ENCODE measurements around the gene LGALS7. TPM values are rescaled to one million over a fixed set of nuclear protein-coding genes. Genes with fewer than 3 reads are reported as not detected.
"Not testable (repeated sequence)": the region's sequence is repeated elsewhere in the genome, so short reads cannot be mapped to it uniquely, and the experiment has no call there.

The LGALS7 gene
- total and polyA plus RNA-seq, 2 of the 8 experiments (the other 6 are each of a cell fraction or from before 2014, with no cell fraction given) = 0.32 TPM; not detected in 1

DNA sequence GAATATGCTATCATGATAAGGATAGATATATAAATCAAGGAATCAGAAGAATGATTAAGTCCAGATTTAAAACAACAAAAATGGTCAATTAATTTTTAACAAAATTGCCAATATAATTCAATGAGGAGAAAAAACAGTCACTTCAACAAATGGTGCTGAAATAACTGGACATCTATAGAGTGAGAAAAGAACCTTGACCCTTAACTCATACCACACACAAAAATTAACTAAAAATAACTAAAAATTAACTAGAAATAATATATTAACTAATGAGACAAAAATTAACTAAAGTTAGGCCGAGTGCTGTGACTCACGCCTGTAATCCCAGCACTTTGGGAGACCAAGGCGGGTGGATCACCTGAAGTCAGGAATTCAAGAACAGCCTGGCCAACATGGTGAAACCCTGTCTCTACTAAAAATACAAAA, 9.5 kb downstream of the LGALS7 start (continued):
- TF ChIP-seq EZH2 (IDR thresholded peaks at IDR 0.05; ENCODE audit: low read depth, low read length, severe bottlenecking) (no peak), POLR2A (IDR thresholded peaks at IDR 0.05; ENCODE audit: control extremely low read depth in 1 of 2, low read depth in 2 of 2, low read length in 2 of 2) (no peak), KDM5A (IDR thresholded peaks at IDR 0.05; ENCODE audit: low read length) (no peak), CBX5 (IDR thresholded peaks at IDR 0.05; ENCODE audit: low read depth, low read length) (no peak)

GRCh38 chr19:38761884-38762389, 11.4 kb downstream of the LGALS7 start:
- H3K23ac ChIP-seq (ENCODE audit: insufficient read length); FAIRE-seq; H2BK12ac ChIP-seq (ENCODE audit: low read depth, low read length); H3K79me1 ChIP-seq (ENCODE audit: low read depth, low read length); H2AK5ac ChIP-seq (ENCODE audit: low read depth, low read length); DNase-seq (ENCODE audit: low read depth in 1 of 2, low spot score in 2 of 2); H3K9me3 ChIP-seq (ENCODE audit: insufficient read depth in 2 of 2, low read depth in 1 of 2, low read length in 1 of 2); H2BK20ac ChIP-seq (ENCODE audit: low read length); H3K36me3 ChIP-seq (ENCODE audit: control insufficient read depth in 2 of 4, insufficient read depth in 4 of 4, low read length in 3 of 4); H2BK15ac ChIP-seq (ENCODE audit: low read length); H3K56ac ChIP-seq (replicated peaks; ENCODE audit: insufficient read length, low read depth, low read length); H3K4me1 ChIP-seq (replicated peaks in 1 of 4; ENCODE audit: control insufficient read depth in 3 of 4, insufficient read depth in 4 of 4, low read length in 3 of 4); H3K27me3 ChIP-seq (replicated peaks in 1 of 4; ENCODE audit: control insufficient read depth in 3 of 4, extremely low read depth in 1 of 4, insufficient read depth in 3 of 4, low read length in 3 of 4); H3K14ac ChIP-seq (ENCODE audit: insufficient read length); H4K5ac ChIP-seq (ENCODE audit: insufficient read length, low read depth, low read length); H3K4me2 ChIP-seq (ENCODE audit: insufficient read depth in 1 of 2, low read depth in 2 of 2, low read length in 2 of 2); H3K27ac ChIP-seq (ENCODE audit: low read depth, low read length); H3K4ac ChIP-seq (replicated peaks; ENCODE audit: insufficient read length, low read depth, low read length); H4K20me1 ChIP-seq (replicated peaks in 1 of 2; ENCODE audit: control insufficient read depth in 1 of 2, insufficient read depth in 2 of 2, low read length in 2 of 2); H3K18ac ChIP-seq (ENCODE audit: extremely low read depth, low read length); H3K9ac ChIP-seq (replicated peaks in 1 of 4; ENCODE audit: extremely low read depth in 1 of 4, low read depth in 3 of 4, low read length in 3 of 4); H2BK120ac ChIP-seq (replicated peaks; ENCODE audit: low read depth, low read length); H2BK5ac ChIP-seq (ENCODE audit: low read depth, low read length); H3K4me3 ChIP-seq (ENCODE audit: extremely low read depth in 1 of 4, insufficient read depth in 2 of 4, low read depth in 3 of 4, low read length in 4 of 4); H3K23me2 ChIP-seq (ENCODE audit: low read depth, low read length); H4K91ac ChIP-seq (replicated peaks; ENCODE audit: insufficient read length, low read length); H4K8ac ChIP-seq (ENCODE audit: extremely low read depth, insufficient read depth, low read length); H2AFZ ChIP-seq (ENCODE audit: low read length); H3K79me2 ChIP-seq (ENCODE audit: control insufficient read depth in 1 of 2, insufficient read depth in 2 of 2, low read length in 2 of 2): not testable (repeated sequence)
- WGBS, 2 experiments (ENCODE audit: extremely low coverage in 1 of 2, insufficient coverage in 1 of 2, insufficient read length in 1 of 2, insufficient replicate concordance in 2 of 2, low coverage in 1 of 2, low lambda C conversion rate in 2 of 2, missing lambda C conversion rate in 1 of 2) = 86% methylated on average over 9 of the region's 9 CpGs; no CpG with 5 or more reads in 1 of the 2 experiments
- CTCF ChIA-PET (ENCODE audit: partially characterized antibody) = interaction anchor here (0.6 to 1.4 kb wide), 4 partner anchors 8 to 171 kb away, joined by 3 to 10 read pairs (median 5); no protein-coding TSS in a partner anchor
- POLR2A ChIA-PET (ENCODE audit: partially characterized antibody) = interaction anchor here (0.9 kb wide), 1 partner anchor 84 kb away, joined by 3 read pairs; no protein-coding TSS in a partner anchor

Measured in H1 (cell line).